Mammary epithelial cell (primary cell): ENCODE data around the gene RHBDL2.
"Not testable (repeated sequence)": the region's sequence is repeated elsewhere in the genome, so short reads cannot be mapped to it uniquely, and the experiment has no call there.

Source experiments
- CTCF ChIP-seq, 2 donors: IDR thresholded peaks in 1 of 2; conservative IDR thresholded peaks in 1 of 2; 2 replicates each; pipeline ENCODE4 v1.5.1; 2011 to 2012; ENCODE audit warnings: inconsistent platforms in 2 of 2, low read length in 2 of 2, mild to moderate bottlenecking in 2 of 2, control low read depth in 1 of 2, low read depth in 1 of 2; ENCODE audit not compliant: insufficient read depth in 1 of 2; ENCODE audit errors: extremely low read depth in 1 of 2
- EZH2 ChIP-seq: IDR thresholded peaks from 2 replicates; pipeline ENCODE4 v1.6.1; 2012; ENCODE audit warnings: low read length, inconsistent platforms, borderline replicate concordance

- not testable (repeated sequence) for TF ChIP-seq CTCF (conservative IDR thresholded peaks at IDR 0.05 in 1 of 2, IDR thresholded peaks at IDR 0.05 in 1 of 2; ENCODE audit: extremely low read depth in 1 of 2, insufficient read depth in 1 of 2, low read depth in 1 of 2, low read length in 2 of 2); EZH2
Observed at GRCh38 chr1:38914908-38915307, 26.7 kb downstream of the RHBDL2 start.
